Heart left ventricle (tissue), 13 donors: Measurements from ENCODE around the gene DCDC2B.

Source experiments
- CTCF ChIP-seq, 12 donors: fragments of 200-600 bp; sonication (generic) in 4 of 12; IDR thresholded peaks; one replicate each; pipeline versions ENCODE4 v1.5.0 to v1.8.0; 2018 to 2022; ENCODE audit warnings: antibody characterized with exemption in 12 of 12, mild to moderate bottlenecking in 5 of 12
- POLR2A ChIP-seq, 2 donors: fragments of 450-650 bp; IDR thresholded peaks; one replicate each; pipeline ENCODE4 v1.6.1; 2017; ENCODE audit warnings: antibody characterized with exemption in 2 of 2, mild to moderate bottlenecking in 2 of 2, moderate library complexity in 2 of 2
- donor health status: ischemic (EF 13 %, LVEDD 7.1; RV severe dilation, severe dysfunction).
- donor health status: DM: no; HTN: yes; CAD: no.
- donor health status: DM: no; HTN: no; CAD: no.
- donor health status: ischemic (EF 25% LVEDD 6.9; RV normal size, moderate dysfunction).
- donor health status: ischemic (EF 25% LVEDD 5.7; RV mildly dilated, moderate dysfunction).
- donor health status: ischemic (EF 35%, LVEDD 5.7; RV mildly dilated, moderate dysfunction).
- donor health status: nonischemic (EF 11% LVEDD 7.7; RV severe dilation, severe dysfunction).
- donor health status: DM: yes; HTN: yes; CAD: no.
- donor health status: PGD.
- donor health status: ischemic (EF 29% LVEDD 5.4; RV normal size, mild dysfunction).
- donor health status: nonischemic (EF 23%, LVEDD 6.1; RV moderate dilation, normal function).

- TF ChIP-seq CTCF (IDR thresholded peaks at IDR 0.05), result no peak
- no peak for TF ChIP-seq POLR2A (IDR thresholded peaks at IDR 0.05)
Observed at GRCh38 chr1:32256473-32257226, 47.8 kb downstream of the DCDC2B start.
